ENCODE results near the gene USP2. TPM values are rescaled to one million over a fixed set of nuclear protein-coding genes. Genes with fewer than 3 reads are reported as not detected.

USP2 gene
- total RNA-seq, 4 donors from 2014 or later = 0.29 to 28.2 (median 2.1) TPM; not detected in 1

GRCh38 chr11:119424276-119424675 lies 42.8 kb upstream of the USP2 start:
- no peak for TF ChIP-seq POLR2A (IDR thresholded peaks at IDR 0.05)
- no peak for TF ChIP-seq CTCF (IDR thresholded peaks at IDR 0.05)
- Histone ChIP-seq H3K4me3 (no peak overlapping the region), H3K4me1 (peaks cover 0 to 7% of the 10 kb centered on the region in 2 donors), H3K9me3 (no peaks in the 10 kb centered on the region), H3K27ac (peak overlapping the region in 1 of 2 donors; percentile 41), H3K27me3 (no peaks in the 10 kb centered on the region), H3K36me3 (no peaks in the 10 kb centered on the region)
- intact Hi-C loops (cut with DNase I; ENCODE audit: low total_unique reads) = no loop called here
- DNase-seq = no peak

GRCh38 chr11:119423509-119424254 lies 42.2 kb upstream of the USP2 start:
- Histone ChIP-seq H3K27ac (peak overlapping the region in 1 of 2 donors; percentile 81), H3K27me3 (no peaks in the 10 kb centered on the region), H3K4me3 (peak overlapping the region in 1 of 2 donors; percentile 66), H3K9me3 (no peaks in the 10 kb centered on the region), H3K4me1 (peaks cover 0 to 7% of the 10 kb centered on the region in 2 donors), H3K36me3 (no peaks in the 10 kb centered on the region)
- intact Hi-C loops (cut with DNase I; ENCODE audit: low total_unique reads) = no loop called here
- TF ChIP-seq POLR2A (IDR thresholded peaks at IDR 0.05) = no peak
- DNase-seq = no peak

GRCh38 chr11:119422809-119423508 lies 41.5 kb upstream of the USP2 start, which contains the start of gene THY1:
TSS of gene THY1 (minus strand) at chr11:119423172. CDS start at chr11:119420905, 2,267 bp downstream.
- Histone ChIP-seq H3K27ac (peak within 1 kb of the TSS; percentile 5 to 81), H3K4me1 (peaks cover 0 to 7% of the 10 kb centered on the region in 2 donors), H3K27me3 (no peaks in the 10 kb centered on the region), H3K9me3 (no peaks in the 10 kb centered on the region), H3K4me3 (peak within 1 kb of the TSS; percentile 42 to 66), H3K36me3 (no peaks in the 10 kb centered on the region)
- DNase-seq = peak in 1 of 2 donors; percentile 48
- intact Hi-C loops (cut with DNase I; ENCODE audit: low total_unique reads) = no loop called here
- TF ChIP-seq POLR2A (IDR thresholded peaks at IDR 0.05) = peak in 1 of 2 donors; percentile 36
- TF ChIP-seq CTCF (IDR thresholded peaks at IDR 0.05) = no peak

GRCh38 chr11:119421941-119422808 lies 40.7 kb upstream of the USP2 start:
- intact Hi-C loops (cut with DNase I; ENCODE audit: low total_unique reads) = no loop called here
- DNase-seq = no peak
- Histone ChIP-seq H3K9me3 (no peaks in the 10 kb centered on the region), H3K4me1 (peaks cover 0 to 11% of the 10 kb centered on the region in 2 donors), H3K4me3 (peak overlapping the region; percentile 42 to 66), H3K36me3 (no peaks in the 10 kb centered on the region), H3K27ac (peak overlapping the region; percentile 5 to 81), H3K27me3 (no peaks in the 10 kb centered on the region)
- TF ChIP-seq CTCF (IDR thresholded peaks at IDR 0.05) = no peak
- no peak for TF ChIP-seq POLR2A (IDR thresholded peaks at IDR 0.05)

GRCh38 chr11:119421351-119421750 lies 39.9 kb upstream of the USP2 start:
- Histone ChIP-seq H3K9me3 (no peaks in the 10 kb centered on the region), H3K36me3 (no peaks in the 10 kb centered on the region), H3K4me3 (no peak overlapping the region), H3K27me3 (no peaks in the 10 kb centered on the region), H3K4me1 (peaks cover 0 to 13% of the 10 kb centered on the region in 2 donors), H3K27ac (peak overlapping the region in 1 of 2 donors; percentile 81)
- DNase-seq = no peak
- TF ChIP-seq POLR2A (IDR thresholded peaks at IDR 0.05) = no peak
- TF ChIP-seq CTCF (IDR thresholded peaks at IDR 0.05) = no peak
- intact Hi-C loops (cut with DNase I; ENCODE audit: low total_unique reads) = no loop called here
